CD4-positive, alpha-beta T cell treated with Interleukin-6 at 100 ng/mL for 8 hours (primary cell): Measurements from ENCODE around the gene CLDND2.
"Not testable (repeated sequence)": the region's sequence is repeated elsewhere in the genome, so short reads cannot be mapped to it uniquely, and the experiment has no call there.

ENCODE experiments used
- DNase-seq: peaks from one replicate; pipeline ENCODE4 v3.0.0-alpha.2; 2020; ENCODE audit warnings: mixed read lengths, low spot score

Gene CLDND2

DNA sequence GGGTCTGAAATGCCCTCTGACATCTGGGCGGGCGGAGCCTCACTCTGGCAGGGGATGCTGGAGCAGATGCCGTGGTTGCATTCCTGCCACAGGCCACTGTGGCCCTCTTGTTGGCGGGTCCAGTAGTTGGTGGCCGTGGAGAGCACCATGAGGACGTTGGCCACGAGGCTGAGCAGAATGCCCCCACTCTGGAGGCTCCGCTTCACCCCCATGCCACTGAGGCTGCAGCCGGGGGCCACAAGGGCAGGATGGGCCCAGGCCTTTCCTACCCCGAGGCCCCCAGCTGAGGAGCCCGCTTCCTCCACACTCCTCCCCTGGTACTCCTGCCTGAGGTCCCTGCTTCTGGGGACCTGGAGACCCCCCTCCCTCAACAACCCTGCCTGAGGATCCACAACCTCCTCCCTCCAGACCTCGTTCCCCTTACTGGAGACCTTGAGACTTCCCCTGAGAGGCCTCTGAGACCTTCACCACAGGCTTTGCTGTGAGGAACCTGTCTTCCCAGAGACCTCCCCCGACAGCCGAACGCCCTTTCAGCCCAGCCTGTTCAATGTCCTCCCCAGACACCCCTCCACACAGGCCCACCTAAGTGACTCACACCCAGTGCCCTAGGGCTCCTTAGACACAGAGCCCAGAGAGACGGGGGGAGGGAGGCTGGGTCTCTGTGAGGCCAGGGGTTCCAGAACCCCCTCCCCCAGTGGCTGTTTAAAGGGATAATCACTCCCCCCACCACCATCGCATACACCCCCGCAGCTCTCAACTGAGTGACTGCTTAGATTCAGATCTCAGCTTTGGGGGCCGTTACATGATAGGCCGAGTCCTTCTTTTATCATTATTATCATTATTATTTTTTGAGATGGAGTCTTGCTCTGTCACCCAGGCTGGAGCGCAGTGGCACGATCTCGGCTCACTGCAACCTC, at the start of gene CLDND2:
CLDND2 (minus strand) TSS at position 638 of the 917 bp plus-strand sequence; CDS start at position 212, 426 bp downstream.
- no peak for DNase-seq

- DNase-seq = no peak
Observed at GRCh38 chr19:51417810-51418157, 49.0 kb upstream of the CLDND2 start.

- DNase-seq = no peak
Observed at GRCh38 chr19:51417107-51417809, 48.5 kb upstream of the CLDND2 start, which contains the start of gene SIGLEC10. Gene SIGLEC10 (minus strand): TSS chr19:51417642. CDS start chr19:51417581, 61 bp downstream.

GRCh38 chr19:51416422-51416821, 47.6 kb upstream of the CLDND2 start:
- DNase-seq = not testable (repeated sequence)

DNA sequence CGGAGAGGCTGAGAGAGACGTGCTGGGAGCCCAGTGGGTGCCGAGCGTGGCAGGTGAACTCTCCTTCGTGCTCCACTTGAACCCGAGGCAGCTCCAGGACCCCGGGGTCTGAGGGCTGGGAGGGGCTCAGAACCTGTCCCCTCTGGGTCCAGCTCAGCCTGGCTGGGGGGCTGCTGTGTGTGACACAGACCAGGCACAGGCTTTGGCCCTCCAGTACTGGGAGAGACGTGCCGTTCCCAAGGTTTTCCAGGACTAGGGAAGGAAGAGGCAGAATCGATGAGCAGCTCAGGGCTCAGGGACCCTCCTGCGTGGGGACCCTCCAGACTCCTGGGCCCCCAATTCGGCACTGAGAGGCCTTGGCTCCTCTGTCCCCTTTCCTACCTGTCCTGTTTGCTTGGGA, 46.4 kb upstream of the CLDND2 start:
- no peak for DNase-seq

- DNase-seq = no peak
Observed at GRCh38 chr19:51410950-51411748, 42.3 kb upstream of the CLDND2 start.

DNA sequence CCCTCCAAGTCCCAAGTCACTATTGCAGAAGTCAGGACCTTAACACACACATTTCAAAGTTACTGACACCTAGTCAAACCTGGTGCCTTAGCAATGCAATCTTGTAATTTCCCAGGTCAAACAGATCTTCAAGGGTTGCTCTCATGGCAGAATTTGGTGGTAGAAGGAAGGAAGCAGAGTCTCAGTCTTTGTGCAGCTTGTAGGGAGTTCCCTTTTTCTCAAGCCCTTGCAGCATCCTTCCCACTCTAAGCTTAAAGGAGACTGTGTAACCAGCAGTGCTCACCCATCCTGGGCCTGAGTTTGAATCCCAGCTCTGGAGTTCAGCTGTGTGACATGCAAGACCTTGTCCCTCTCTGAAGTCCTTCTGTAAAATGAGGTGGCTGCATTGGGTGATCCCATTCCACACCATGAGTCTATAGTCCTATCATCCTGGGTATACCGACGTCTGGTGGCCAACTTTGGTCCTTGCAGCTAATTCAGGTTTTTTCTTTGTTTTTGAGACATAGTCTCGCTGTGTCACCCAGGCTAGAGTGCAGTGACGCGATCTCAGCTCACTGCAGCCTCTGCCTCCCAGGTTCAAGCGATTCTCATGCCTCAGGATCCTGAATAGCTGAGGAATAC, 38.8 kb upstream of the CLDND2 start:
- peak; percentile 22 for DNase-seq

DNA sequence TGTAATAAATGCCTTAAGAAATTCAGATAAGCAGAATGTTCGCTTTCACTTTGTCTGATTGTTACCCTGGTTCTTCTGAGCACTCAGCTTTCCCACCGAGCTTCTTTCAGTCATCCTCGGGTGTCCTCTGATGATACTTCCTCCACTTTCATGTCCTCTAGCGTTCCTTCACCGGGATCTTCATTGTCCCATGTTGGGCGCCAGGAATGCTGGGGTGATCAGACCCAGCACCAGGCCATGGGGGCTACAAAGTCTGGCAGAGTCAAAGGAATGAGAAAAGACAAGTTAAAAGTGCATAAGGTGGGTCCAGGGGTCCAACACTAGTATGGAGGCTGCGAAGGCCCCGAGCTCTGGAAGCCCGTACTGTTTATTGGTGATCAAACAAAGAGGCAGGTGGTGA, 33.3 kb upstream of the CLDND2 start:
- DNase-seq = no peak

DNA sequence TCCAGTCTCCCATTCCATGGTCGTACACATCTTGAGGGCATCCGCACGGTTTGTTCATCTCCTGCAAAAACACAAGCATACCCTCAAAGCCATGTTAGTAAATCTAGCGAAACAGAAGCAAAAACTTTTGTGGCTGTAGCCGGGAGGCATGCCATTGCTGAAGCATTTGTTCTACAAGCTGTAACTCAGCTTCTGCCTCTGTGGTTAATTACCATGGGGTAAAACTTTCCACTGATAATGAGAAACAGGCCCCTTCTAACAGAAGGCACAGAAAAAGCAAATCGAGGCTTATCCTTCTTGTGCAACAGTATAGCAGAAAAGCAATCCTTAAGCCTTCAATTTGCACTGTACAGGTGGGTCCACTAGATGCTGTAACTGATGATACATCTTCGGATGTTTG, 31.1 kb upstream of the CLDND2 start:
- not testable (repeated sequence) for DNase-seq

DNA sequence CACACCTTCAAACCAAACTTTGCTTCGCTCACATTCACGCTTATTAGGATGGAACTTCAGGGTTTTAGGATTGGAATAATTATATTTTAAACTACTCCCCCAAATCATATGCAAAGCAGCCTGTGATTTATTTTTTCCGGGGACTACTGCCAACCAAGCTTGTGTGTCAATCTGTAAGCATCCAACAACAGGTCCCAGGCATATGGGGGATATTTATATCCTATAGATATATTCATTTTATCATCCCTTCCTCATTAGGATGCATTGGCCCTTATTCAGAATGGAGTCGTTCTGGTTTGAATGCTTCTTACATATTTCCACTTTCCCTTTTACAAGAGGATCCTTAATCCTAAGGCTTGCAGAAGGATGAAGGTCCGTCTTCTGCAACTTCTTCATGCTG, 30.4 kb upstream of the CLDND2 start:
- DNase-seq = no peak

DNA sequence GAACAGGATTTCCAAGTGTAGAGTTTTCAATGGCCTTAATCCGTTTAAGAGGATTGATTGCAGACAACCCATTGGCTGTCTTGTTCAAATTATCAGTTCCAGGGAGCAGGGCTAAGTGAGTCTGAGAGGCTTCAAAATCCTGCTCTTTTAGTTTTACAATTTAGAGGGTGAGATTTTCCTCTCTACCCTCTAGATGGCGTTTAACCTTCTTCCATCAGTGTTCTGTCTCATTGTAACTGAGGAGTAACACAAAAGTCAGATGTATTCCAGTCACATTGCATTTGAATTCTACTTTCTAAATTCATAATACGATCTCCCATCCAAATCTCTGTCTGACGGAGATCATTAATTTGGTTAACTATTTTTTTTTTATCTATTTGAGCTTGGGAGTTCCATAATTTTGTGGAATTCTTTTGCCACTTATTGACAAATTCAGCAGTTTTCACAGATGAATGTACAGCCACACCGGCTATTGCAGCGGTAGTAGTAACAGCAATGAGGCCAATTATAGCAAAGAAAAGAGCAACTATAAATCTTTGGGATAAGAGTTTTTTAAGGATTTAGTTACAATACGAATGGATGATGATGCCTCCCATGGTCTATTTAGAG, 29.4 kb upstream of the CLDND2 start:
- peak; percentile 26 for DNase-seq

DNA sequence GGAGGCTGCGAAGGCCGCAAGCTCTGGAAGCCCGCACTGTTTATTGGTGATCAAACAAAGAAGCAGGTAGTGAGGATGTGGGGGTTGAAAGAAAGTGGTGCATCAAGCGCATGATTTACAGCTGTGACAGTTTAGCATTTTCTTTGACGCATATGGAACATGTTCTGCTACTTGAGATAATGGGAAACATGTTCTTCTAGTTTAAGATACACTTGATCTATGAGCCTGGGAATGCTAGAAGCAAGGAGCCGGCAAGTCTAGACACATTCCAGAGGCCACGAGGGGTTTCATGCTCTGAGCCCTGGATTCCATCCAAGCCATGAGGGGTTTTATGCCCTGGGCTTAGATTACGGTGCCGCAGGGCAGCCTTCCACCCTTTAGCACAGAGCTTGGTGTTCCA, 28.6 kb upstream of the CLDND2 start:
- DNase-seq = not testable (repeated sequence)

DNA sequence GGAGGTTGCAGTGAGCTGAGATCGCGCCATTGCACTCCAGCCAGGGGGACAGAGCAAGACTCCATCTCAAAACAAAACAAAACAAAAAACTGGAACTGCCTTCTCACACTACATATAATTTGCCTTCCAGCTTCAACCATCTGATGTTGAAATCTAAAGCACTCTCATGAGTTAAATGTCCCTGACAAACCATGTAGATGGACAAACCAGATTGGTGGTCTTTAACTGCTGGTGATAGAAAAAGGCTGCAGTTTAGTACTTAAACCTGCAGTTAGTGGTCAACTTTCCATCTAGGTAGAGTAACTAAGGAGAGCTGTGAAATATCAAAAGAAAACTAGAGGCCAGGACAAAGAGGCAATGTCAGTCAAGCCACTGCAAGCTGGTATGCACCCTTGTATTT, 27.4 kb upstream of the CLDND2 start:
- DNase-seq = no peak

DNA sequence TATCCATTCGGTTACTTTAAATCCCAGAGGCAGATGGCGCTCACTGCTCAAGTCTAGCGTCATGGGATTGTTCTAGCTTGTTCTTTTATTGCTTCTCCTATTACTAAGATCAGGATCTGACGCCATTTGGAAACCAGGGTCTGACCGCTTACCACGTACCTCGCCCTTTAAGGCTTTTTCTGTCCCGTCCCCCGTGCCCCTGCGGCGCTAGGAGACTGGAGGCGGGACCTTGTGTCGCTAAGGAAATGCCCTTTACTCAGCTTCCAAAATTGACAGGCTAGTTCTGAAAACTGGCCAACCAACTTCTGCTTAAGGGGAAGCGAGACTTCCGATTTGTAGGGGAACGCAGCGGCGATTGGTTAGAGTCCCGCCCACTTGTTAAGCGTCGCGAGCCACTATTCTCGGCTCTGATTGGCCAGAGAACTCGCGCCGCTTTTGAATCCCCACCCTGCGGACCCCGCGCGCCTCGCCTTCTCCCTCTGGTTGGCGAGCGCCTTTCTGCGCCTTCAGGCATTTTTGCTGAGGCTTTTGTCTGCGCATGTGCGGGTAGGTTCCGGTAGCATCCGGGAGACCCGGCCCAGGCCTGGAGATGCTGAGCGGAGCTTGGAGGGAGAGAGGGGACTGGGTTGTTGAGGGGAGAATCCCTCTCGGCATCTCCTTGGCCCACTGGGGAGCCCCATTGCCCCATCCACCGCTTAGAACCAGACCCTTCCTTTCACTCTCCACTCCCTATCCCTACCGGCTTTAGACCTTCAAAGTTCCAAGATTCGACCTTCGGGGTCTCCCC, 25.4 kb upstream of the CLDND2 start:
- DNase-seq = peak; percentile 91

GRCh38 chr19:51392701-51393100, 23.9 kb upstream of the CLDND2 start:
- DNase-seq = no peak

GRCh38 chr19:51391073-51391611, 22.3 kb upstream of the CLDND2 start:
- DNase-seq = no peak

DNA sequence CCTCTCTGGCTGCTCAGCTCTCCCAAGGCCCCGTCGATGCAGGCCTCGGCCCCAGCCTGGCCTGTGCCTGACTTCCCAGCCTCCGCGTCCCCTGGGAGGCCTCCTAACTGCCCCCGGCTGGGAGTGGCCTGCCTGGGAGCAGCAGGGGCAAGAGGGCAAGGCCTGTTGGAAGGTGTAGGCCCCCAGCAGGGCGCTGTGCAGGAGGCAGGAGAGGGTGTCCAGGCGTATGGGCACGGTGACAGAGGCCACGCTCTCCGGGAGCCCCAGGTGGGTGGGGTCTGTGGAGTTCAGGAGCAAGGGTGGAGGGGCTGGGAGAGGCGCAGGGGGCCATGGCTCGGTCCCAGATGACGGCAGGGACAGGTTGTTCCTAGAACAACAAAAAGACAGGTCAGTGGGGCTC, 20.3 kb upstream of the CLDND2 start:
- no peak for DNase-seq

GRCh38 chr19:51387924-51388389, 19.2 kb upstream of the CLDND2 start, which contains the start of gene LIM2:
Gene LIM2 (minus strand): TSS chr19:51387974. CDS start chr19:51387443, 531 bp downstream.
- DNase-seq = no peak

DNA sequence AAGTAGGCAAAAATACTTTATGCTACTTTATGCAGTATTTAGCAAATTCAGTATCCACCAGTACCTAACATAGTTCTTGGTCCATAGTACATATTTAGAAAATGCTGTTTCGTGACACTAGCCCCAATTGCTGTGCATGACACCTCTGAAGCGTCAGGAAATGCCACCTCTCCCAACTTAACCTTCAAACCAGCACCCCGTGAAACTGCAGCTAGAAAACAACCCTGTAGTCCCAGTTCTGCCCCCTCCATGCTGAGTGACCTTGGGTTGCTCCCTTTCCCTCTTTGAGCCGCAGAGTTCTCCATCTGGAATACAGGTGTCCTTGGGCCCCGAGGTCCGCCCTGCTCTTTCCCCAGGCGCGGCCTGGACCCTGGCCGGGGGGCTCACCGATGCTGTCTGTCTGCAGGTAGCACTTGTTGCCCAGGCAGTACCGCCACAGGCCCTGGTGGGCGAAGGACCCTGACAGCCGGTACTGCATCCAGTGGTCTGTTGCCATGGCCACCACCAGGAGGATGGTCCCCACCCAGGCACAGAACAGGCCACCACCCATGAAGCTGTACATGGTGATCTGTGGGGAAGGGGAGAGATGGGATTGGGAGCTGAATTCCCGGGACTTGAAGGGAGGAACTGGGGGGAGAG, 18.2 kb upstream of the CLDND2 start:
- DNase-seq = no peak

DNA sequence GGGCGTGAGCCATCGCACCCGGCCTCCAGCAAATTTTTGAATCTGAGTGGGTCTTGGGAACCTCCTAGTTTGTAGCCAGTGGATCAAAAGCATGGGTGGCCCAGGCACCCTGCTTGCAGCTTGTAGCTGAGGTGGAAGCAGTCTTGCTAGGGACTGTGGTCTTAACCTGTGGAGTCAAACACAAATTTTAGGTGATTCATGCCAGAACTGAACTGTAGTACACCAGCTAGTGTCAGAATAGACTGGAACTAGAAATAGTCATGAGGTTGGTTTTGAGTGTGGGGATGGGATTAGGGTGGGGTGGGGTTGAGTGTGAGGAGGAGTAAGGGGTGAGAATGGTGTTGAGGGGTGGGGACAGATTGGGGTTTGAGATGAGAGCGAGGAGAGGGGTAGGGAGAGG, 13.2 kb upstream of the CLDND2 start:
- no peak for DNase-seq
